ENCODE results near the gene MIER3. TPM values are rescaled to one million over a fixed set of nuclear protein-coding genes. Genes with fewer than 3 reads are reported as not detected.

Gene MIER3
- total RNA-seq, 2 donors from 2014 or later, result 48.3 to 51.8 TPM

- H3K9ac ChIP-seq (ENCODE audit: extremely low read depth, low read length, poor library complexity, severe bottlenecking), result no peak overlapping the region
- no peaks in the 10 kb centered on the region for H3K9me3 ChIP-seq (ENCODE audit: control insufficient read depth, low read length)
- H3K4me1 ChIP-seq (ENCODE audit: control insufficient read depth, insufficient read depth, low read length), result no peaks in the 10 kb centered on the region
- no peaks in the 10 kb centered on the region for H3K4me1 Mint-ChIP-seq
- H3K36me3 Mint-ChIP-seq (ENCODE audit: low read depth), result no peaks in the 10 kb centered on the region
- peaks cover 6% of the 10 kb centered on the region for H3K27me3 Mint-ChIP-seq (ENCODE audit: insufficient read depth)
- no peak overlapping the region for H3K4me3 ChIP-seq (ENCODE audit: low read length)
- no peak overlapping the region for H3K27ac ChIP-seq (ENCODE audit: low read depth, low read length)
- 39 to 65% methylated on average over 2 to 3 of the region's 3 CpGs for WGBS, 2 experiments (ENCODE audit: insufficient coverage in 1 of 2, insufficient read length in 1 of 2)
- H3K4me3 Mint-ChIP-seq, result no peak overlapping the region
- DNase-seq, result peak; percentile 62
- H3K27ac Mint-ChIP-seq, result no peak overlapping the region
- H3K9me3 Mint-ChIP-seq, result peaks cover 4% of the 10 kb centered on the region
- H3K27me3 ChIP-seq (ENCODE audit: control insufficient read depth, insufficient read depth, low read length, poor library complexity, severe bottlenecking), result no peaks in the 10 kb centered on the region
- TF ChIP-seq CTCF (conservative IDR thresholded peaks at IDR 0.05), result peak; percentile 88
- peaks cover 3% of the 10 kb centered on the region for H3K36me3 ChIP-seq (ENCODE audit: control insufficient read depth, insufficient read depth, low read length)
Observed at GRCh38 chr5:56900858-56901578, 50.9 kb downstream of the MIER3 start.

- 77 to 80% methylated on average over 3 to 4 of the region's 4 CpGs for WGBS, 2 experiments (ENCODE audit: insufficient coverage in 1 of 2, insufficient read length in 1 of 2)
- Mint-ChIP-seq H3K4me3 (no peak overlapping the region), H3K36me3 (ENCODE audit: low read depth) (peaks cover 2% of the 10 kb centered on the region), H3K27me3 (ENCODE audit: insufficient read depth) (peaks cover 6% of the 10 kb centered on the region), H3K9me3 (peaks cover 4% of the 10 kb centered on the region), H3K27ac (no peak overlapping the region), H3K4me1 (no peaks in the 10 kb centered on the region)
- peaks cover 6% of the 10 kb centered on the region for H3K36me3 ChIP-seq (ENCODE audit: control insufficient read depth, insufficient read depth, low read length)
- no peak overlapping the region for H3K4me3 ChIP-seq (ENCODE audit: low read length)
- no peak for DNase-seq
- no peaks in the 10 kb centered on the region for H3K9me3 ChIP-seq (ENCODE audit: control insufficient read depth, low read length)
- no peak for TF ChIP-seq CTCF (conservative IDR thresholded peaks at IDR 0.05)
- no peaks in the 10 kb centered on the region for H3K27me3 ChIP-seq (ENCODE audit: control insufficient read depth, insufficient read depth, low read length, poor library complexity, severe bottlenecking)
- no peak overlapping the region for H3K27ac ChIP-seq (ENCODE audit: low read depth, low read length)
- H3K4me1 ChIP-seq (ENCODE audit: control insufficient read depth, insufficient read depth, low read length), result no peaks in the 10 kb centered on the region
- H3K9ac ChIP-seq (ENCODE audit: extremely low read depth, low read length, poor library complexity, severe bottlenecking), result no peak overlapping the region
Observed at GRCh38 chr5:56900395-56900794, 51.5 kb downstream of the MIER3 start.

- Histone ChIP-seq H3K27ac (ENCODE audit: low read depth, low read length) (no peak overlapping the region), H3K9me3 (ENCODE audit: control insufficient read depth, low read length) (no peaks in the 10 kb centered on the region), H3K9ac (ENCODE audit: extremely low read depth, low read length, poor library complexity, severe bottlenecking) (no peak overlapping the region), H3K4me3 (ENCODE audit: low read length) (no peak overlapping the region), H3K27me3 (ENCODE audit: control insufficient read depth, insufficient read depth, low read length, poor library complexity, severe bottlenecking) (no peaks in the 10 kb centered on the region), H3K4me1 (ENCODE audit: control insufficient read depth, insufficient read depth, low read length) (no peaks in the 10 kb centered on the region), H3K36me3 (ENCODE audit: control insufficient read depth, insufficient read depth, low read length) (peaks cover 24% of the 10 kb centered on the region)
- TF ChIP-seq CTCF (conservative IDR thresholded peaks at IDR 0.05), result no peak
- Mint-ChIP-seq H3K4me1 (no peaks in the 10 kb centered on the region), H3K4me3 (no peak overlapping the region), H3K9me3 (no peaks in the 10 kb centered on the region), H3K36me3 (ENCODE audit: low read depth) (peaks cover 4% of the 10 kb centered on the region), H3K27me3 (ENCODE audit: insufficient read depth) (no peaks in the 10 kb centered on the region), H3K27ac (no peak overlapping the region)
- 90 to 94% methylated on average over 2 to 4 of the region's 4 CpGs for WGBS, 2 experiments (ENCODE audit: insufficient coverage in 1 of 2, insufficient read length in 1 of 2)
- DNase-seq, result no peak
Observed at GRCh38 chr5:56898213-56898612, 53.7 kb downstream of the MIER3 start.

All from endodermal cell (in vitro differentiated cells).